RWPE1 (cell line): ENCODE measurements around the gene DUSP6.

Experiments
- CTCF ChIA-PET: fragments of 350-600 bp; sonication (Branson Sonifier 250); formaldehyde crosslinking; extraction: SDS; loops from one replicate; lab custom pipeline; 2021; lab: Yijun Ruan, JAX
- POLR2A ChIA-PET: fragments of 400-600 bp; formaldehyde crosslinking; extraction: SDS; loops from one replicate; lab custom pipeline; 2020; ENCODE audit warnings: antibody characterized with exemption; ENCODE audit not compliant: low non-redundant PET; lab: Yijun Ruan, JAX
- DNase-seq: peaks from one replicate; pipeline ENCODE4 v3.0.0; 2012; ENCODE audit warnings: low spot score
- H3K27ac ChIP-seq: fragments of 450-650 bp; 2 replicates; pipeline ENCODE4 v1.5.1; 2017
- CTCF ChIP-seq: fragments of 450-650 bp; conservative IDR thresholded peaks from 2 replicates; pipeline ENCODE4 v1.5.1; 2017; ENCODE audit warnings: low read depth, mild to moderate bottlenecking

DUSP6 gene

GRCh38 chr12:89299417-89299816 lies 52.9 kb downstream of the DUSP6 start:
- no peak for DNase-seq
- CTCF ChIA-PET: no interaction called here
- TF ChIP-seq CTCF: no peak
- POLR2A ChIA-PET: no interaction called here
- no peak overlapping the region for H3K27ac ChIP-seq
